ENCODE results near the gene FGF1.

DNA sequence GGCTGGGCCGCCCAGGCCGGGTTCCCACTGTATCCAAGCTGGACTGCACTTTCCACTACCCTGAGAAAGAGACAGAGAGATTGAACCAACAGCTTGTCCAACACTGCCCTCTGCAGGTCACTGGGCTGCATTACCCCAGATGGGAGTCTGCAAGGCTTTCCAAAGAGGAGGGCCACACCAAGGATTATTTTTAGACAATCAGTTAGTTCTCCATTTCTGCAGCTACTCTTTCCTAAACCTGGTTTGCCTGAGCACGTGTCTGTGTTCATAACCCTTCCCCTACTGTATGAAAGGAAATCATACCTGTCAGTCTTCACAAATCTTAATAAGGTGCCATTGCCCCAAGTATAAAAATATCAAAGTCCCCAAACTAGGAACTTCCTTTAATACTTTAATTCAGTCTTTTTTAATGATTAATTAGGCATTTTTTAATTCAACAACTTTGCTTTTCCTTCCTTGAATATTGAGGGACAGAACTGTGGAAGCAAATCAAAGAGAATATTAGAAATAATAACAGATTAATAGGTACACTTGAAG lies 13.4 kb upstream of the FGF1 start:
- TF ChIP-seq, protein P1, sequence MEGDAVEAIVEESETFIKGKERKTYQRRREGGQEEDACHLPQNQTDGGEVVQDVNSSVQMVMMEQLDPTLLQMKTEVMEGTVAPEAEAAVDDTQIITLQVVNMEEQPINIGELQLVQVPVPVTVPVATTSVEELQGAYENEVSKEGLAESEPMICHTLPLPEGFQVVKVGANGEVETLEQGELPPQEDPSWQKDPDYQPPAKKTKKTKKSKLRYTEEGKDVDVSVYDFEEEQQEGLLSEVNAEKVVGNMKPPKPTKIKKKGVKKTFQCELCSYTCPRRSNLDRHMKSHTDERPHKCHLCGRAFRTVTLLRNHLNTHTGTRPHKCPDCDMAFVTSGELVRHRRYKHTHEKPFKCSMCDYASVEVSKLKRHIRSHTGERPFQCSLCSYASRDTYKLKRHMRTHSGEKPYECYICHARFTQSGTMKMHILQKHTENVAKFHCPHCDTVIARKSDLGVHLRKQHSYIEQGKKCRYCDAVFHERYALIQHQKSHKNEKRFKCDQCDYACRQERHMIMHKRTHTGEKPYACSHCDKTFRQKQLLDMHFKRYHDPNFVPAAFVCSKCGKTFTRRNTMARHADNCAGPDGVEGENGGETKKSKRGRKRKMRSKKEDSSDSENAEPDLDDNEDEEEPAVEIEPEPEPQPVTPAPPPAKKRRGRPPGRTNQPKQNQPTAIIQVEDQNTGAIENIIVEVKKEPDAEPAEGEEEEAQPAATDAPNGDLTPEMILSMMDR (conservative IDR thresholded peaks at IDR 0.05; ENCODE audit: low read length) = peak; percentile 98
- TF ChIP-seq EZH2phosphoT487 (IDR thresholded peaks at IDR 0.05; ENCODE audit: borderline replicate concordance) = no peak

All from Loucy (cell line).